Ovary (tissue), 9 donors: Measurements from ENCODE around the gene SYNDIG1. TPM values are rescaled to one million over a fixed set of nuclear protein-coding genes. Genes with fewer than 3 reads are reported as not detected.

Experiments
- DNase-seq, 5 donors: peaks; one replicate each; pipeline ENCODE4 v3.0.0-alpha.2; 2019 to 2020
- H3K27ac ChIP-seq, 2 donors: fragments of 200-600 bp; one replicate each; pipeline versions ENCODE4 v1.5.1 to v1.8.0; 2019 to 2022
- H3K27me3 ChIP-seq: fragments of 200-600 bp; one replicate; pipeline ENCODE4 v1.8.0; 2022
- H3K36me3 ChIP-seq: fragments of 200-600 bp; sonication (generic); one replicate; pipeline ENCODE4 v1.5.1; 2019
- H3K4me1 ChIP-seq: one replicate; pipeline ENCODE4 v1.8.1; 2013; ENCODE audit warnings: mild to moderate bottlenecking, moderate library complexity; ENCODE audit not compliant: insufficient read depth
- H3K4me3 ChIP-seq: fragments of 200-600 bp; sonication (generic); one replicate; pipeline ENCODE4 v1.5.1; 2017
- H3K9me3 ChIP-seq, 2 donors: fragments of 200-600 bp in 1 of 2; sonication (generic) in 1 of 2; one replicate each; pipeline versions ENCODE4 v1.5.1 to v1.8.1; 2013 to 2019; ENCODE audit warnings: mild to moderate bottlenecking in 1 of 2, moderate library complexity in 1 of 2
- EP300 ChIP-seq: sonication (generic); formaldehyde crosslinking; IDR thresholded peaks from one replicate; pipeline ENCODE4 v1.6.1; 2017; ENCODE audit warnings: antibody characterized with exemption
- POLR2A ChIP-seq: fragments of 450-650 bp; IDR thresholded peaks from one replicate; pipeline ENCODE4 v1.6.1; 2017; ENCODE audit warnings: antibody characterized with exemption, mild to moderate bottlenecking, moderate library complexity
- WGBS, 3 donors: extraction: QIAGEN DNeasy Blood & Tissue Kit in 1 of 3; methylation state at CpG; one replicate each; pipeline versions ENCODE4 v1.1.5 to v1.1.7; 2013 to 2017; 5-methylcytosine and 5-hydroxymethylcytosine counted together
- intact Hi-C, 4 donors: fragments of 100-400 bp; cut with DNase I; formaldehyde crosslinking; loops; one replicate each; pipeline versions ENCODE4 v1.11.0 to v1.15.1; 2022 to 2023
- polyA plus RNA-seq, 2 donors: library from polyadenylated mRNA; stranded (reverse); fragments of 200-250 nt in 1 of 2; fragments of 350-450 nt in 1 of 2; fragmentation: Illumina TruSeq in 1 of 2; extraction: RNeasy Lipid Tissue Mini Kit (QIAGEN cat#74804) in 1 of 2; gene quantifications; one replicate each; pipeline ENCODE4 v1.2.3, GENCODE V29; 2013 to 2014
- total RNA-seq, 7 donors: library from RNA; depleted of rRNA in 2 of 7; stranded (reverse); fragments of >200 nt in 2 of 7; fragmentation: NEBNext Ultra II Directional in 3 of 7; extraction: Animal tissue kit (Norgen Biotek cat#: 25700) in 3 of 7; gene quantifications; one replicate each; pipeline versions ENCODE4 v1.1.0 to v1.2.4, GENCODE V29; 2016 to 2023
- TF ChIP-seq, protein P1 (sequence below), 3 donors: fragments of 450-650 bp in 2 of 3; fragments of 200-600 bp in 1 of 3; IDR thresholded peaks; one replicate each; pipeline versions ENCODE4 v1.5.1 to v1.8.0; 2016 to 2022; ENCODE audit warnings: antibody characterized with exemption in 3 of 3, mild to moderate bottlenecking in 1 of 3
- donor health status: DM: no; HTN: no; CAD: no; lungs with moderate emphysema.
- donor health status: DM: no; HTN: no; CAD: no.
- donor health status: Bipolar disorder and iron deficiency.
- donor health status: DM: yes; HTN: yes; CAD: no.
- donor health status: DM: no; HTN: no; CAD: no.
- donor health status: DM: yes; HTN: yes; CAD: no.

Gene SYNDIG1
- total and polyA plus RNA-seq, 9 donors: 0.10 to 6.8 (median 1.1) TPM; not detected in 1

DNA sequence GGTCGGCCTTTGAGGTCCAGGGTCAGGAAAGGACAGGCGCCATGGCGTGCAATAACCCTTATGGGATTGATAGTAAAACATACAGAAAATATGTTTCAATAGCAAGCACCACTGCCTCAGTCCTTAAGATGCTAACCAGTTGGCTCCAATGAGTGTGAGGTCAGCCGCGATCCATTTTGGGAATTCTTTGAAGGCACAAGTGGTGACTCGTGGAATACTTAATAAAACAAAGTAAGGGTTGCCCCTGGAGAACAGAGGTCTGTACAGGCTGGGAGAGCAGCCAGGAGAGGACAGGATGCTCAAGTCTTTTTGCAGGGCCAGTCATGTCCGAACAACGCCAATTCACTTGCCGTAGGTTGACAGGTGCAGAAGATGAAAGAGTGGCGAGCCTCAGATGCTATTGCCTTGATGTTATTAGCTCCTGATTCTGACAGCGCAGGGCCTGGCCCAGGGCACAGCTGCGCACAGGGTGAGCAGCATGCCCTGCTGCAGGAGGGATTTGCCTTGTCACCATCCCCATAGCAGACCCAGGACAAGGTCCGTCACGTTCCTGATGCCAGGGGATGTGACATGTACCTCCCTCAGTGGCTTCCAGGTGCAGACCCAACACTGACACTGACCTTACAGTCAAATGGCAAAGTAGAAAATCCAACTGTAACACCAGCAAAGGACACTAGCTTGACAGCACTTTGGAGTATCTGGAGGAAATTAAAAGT is 21.8 kb downstream of the SYNDIG1 start:
- WGBS, 3 donors: 87 to 91% (median 89%) methylated on average over 14 of the region's 14 CpGs
- DNase-seq: no peak
- TF ChIP-seq EP300 (no peak), POLR2A (no peak)
- TF ChIP-seq, protein P1, sequence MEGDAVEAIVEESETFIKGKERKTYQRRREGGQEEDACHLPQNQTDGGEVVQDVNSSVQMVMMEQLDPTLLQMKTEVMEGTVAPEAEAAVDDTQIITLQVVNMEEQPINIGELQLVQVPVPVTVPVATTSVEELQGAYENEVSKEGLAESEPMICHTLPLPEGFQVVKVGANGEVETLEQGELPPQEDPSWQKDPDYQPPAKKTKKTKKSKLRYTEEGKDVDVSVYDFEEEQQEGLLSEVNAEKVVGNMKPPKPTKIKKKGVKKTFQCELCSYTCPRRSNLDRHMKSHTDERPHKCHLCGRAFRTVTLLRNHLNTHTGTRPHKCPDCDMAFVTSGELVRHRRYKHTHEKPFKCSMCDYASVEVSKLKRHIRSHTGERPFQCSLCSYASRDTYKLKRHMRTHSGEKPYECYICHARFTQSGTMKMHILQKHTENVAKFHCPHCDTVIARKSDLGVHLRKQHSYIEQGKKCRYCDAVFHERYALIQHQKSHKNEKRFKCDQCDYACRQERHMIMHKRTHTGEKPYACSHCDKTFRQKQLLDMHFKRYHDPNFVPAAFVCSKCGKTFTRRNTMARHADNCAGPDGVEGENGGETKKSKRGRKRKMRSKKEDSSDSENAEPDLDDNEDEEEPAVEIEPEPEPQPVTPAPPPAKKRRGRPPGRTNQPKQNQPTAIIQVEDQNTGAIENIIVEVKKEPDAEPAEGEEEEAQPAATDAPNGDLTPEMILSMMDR (IDR thresholded peaks at IDR 0.05): no peak
- Histone ChIP-seq H3K4me1 (no peaks in the 10 kb centered on the region), H3K27ac (no peak overlapping the region), H3K4me3 (no peak overlapping the region), H3K27me3 (no peaks in the 10 kb centered on the region), H3K9me3 (no peaks in the 10 kb centered on the region), H3K36me3 (no peaks in the 10 kb centered on the region)
- intact Hi-C loops: no loop called here

DNA sequence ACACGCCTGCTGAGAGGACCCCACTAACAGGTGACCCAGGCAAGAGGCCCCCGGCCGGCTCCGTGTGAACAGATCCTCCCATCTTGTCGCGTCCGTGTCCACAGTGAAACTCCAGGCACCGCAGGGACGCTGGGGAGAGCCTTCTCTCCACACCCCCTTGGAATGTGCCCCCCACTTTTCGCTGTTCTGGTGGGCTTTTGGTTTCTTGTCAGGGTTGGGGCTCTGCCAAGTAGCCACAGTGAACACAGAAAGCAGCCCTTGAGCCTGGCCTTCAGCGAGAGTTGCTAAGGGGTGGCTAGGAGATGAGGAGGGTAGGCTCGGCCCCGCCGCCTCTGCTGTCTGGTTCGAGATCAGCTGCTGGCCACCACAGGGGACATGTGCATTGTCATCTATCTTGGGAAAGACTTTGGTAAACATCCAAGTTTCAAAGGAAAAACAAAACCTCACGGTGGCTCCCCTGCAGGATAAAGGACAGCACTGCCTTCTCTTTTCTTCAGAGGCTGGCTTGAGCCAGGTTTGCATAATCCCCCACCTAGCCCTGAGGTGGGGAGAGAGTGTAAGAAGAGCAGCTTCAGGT is 22.7 kb downstream of the SYNDIG1 start:
- Histone ChIP-seq H3K9me3 (no peaks in the 10 kb centered on the region), H3K36me3 (no peaks in the 10 kb centered on the region), H3K27ac (no peak overlapping the region), H3K27me3 (no peaks in the 10 kb centered on the region), H3K4me3 (no peak overlapping the region), H3K4me1 (no peaks in the 10 kb centered on the region)
- intact Hi-C loops: no loop called here
- no peak for TF ChIP-seq EP300
- no peak for TF ChIP-seq POLR2A
- TF ChIP-seq, protein P1 (IDR thresholded peaks at IDR 0.05): no peak
- no peak for DNase-seq
- 61 to 74% (median 63%) methylated on average over 16 of the region's 16 CpGs for WGBS, 3 donors

DNA sequence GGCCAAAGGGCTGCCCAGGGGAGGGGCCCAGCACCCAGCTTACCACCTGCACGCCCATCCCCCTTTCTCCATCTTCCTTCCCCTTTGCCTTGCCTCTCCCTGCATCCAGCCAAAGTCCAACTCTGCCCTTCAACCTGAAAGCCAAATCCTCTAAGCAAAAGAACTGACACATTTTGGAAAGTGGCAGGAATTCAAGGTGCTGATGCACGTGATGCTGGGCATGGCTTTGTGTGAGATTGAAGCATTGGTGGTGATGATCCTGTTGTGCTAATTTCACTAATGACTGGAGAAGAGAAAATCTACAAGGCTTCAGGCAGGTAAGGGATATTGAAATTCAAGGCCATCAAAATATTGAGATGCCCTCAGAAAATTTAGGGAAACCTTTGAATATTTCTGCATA is 23.3 kb downstream of the SYNDIG1 start:
- H3K4me3 ChIP-seq: no peak overlapping the region
- TF ChIP-seq EP300 (no peak), POLR2A (no peak)
- TF ChIP-seq, protein P1 (IDR thresholded peaks at IDR 0.05): no peak
- 77 to 86% (median 80%) methylated on average over 2 of the region's 2 CpGs for WGBS, 3 donors
- intact Hi-C loops: no loop called here
- H3K27me3 ChIP-seq: no peaks in the 10 kb centered on the region
- no peak for DNase-seq
- no peaks in the 10 kb centered on the region for H3K4me1 ChIP-seq
- H3K36me3 ChIP-seq: no peaks in the 10 kb centered on the region
- H3K9me3 ChIP-seq: no peaks in the 10 kb centered on the region
- H3K27ac ChIP-seq: no peak overlapping the region

DNA sequence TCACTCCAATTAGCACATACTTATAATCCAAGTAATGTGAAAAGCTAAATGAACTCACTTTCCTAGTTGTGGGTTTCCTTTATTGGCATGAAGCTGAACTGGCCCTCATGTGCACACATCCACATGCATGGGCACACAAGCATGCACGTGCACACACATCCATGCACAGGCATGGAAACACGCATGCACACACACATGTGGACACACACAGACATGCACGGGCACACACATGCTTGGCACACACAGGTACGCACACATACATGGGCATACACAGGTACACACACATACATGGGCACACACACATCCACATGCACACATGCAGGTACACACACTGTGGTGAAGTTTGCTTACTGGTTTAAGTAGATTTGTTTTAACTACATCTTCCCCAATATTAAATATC is 23.8 kb downstream of the SYNDIG1 start:
- no peak overlapping the region for H3K4me3 ChIP-seq
- intact Hi-C loops: no loop called here

More for the DNA sequence above, 23.8 kb downstream of the SYNDIG1 start:
- H3K9me3 ChIP-seq: no peaks in the 10 kb centered on the region
- H3K27me3 ChIP-seq: no peaks in the 10 kb centered on the region
- no peaks in the 10 kb centered on the region for H3K36me3 ChIP-seq
- no peaks in the 10 kb centered on the region for H3K4me1 ChIP-seq
- TF ChIP-seq POLR2A (no peak), EP300 (no peak)
- TF ChIP-seq, protein P1 (IDR thresholded peaks at IDR 0.05): no peak
- no peak overlapping the region for H3K27ac ChIP-seq
- 93 to 94% (median 94%) methylated on average over 4 of the region's 4 CpGs for WGBS, 3 donors
- no peak for DNase-seq
